ENCODE measurements around the gene MAGEA9.
"Not testable (repeated sequence)": the region's sequence is repeated elsewhere in the genome, so short reads cannot be mapped to it uniquely, and the experiment has no call there.

Gene MAGEA9

GRCh38 chrX:149762696-149763614 is 18.8 kb upstream of the MAGEA9 start:
- TF ChIP-seq, protein P1, sequence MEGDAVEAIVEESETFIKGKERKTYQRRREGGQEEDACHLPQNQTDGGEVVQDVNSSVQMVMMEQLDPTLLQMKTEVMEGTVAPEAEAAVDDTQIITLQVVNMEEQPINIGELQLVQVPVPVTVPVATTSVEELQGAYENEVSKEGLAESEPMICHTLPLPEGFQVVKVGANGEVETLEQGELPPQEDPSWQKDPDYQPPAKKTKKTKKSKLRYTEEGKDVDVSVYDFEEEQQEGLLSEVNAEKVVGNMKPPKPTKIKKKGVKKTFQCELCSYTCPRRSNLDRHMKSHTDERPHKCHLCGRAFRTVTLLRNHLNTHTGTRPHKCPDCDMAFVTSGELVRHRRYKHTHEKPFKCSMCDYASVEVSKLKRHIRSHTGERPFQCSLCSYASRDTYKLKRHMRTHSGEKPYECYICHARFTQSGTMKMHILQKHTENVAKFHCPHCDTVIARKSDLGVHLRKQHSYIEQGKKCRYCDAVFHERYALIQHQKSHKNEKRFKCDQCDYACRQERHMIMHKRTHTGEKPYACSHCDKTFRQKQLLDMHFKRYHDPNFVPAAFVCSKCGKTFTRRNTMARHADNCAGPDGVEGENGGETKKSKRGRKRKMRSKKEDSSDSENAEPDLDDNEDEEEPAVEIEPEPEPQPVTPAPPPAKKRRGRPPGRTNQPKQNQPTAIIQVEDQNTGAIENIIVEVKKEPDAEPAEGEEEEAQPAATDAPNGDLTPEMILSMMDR (conservative IDR thresholded peaks at IDR 0.05; ENCODE audit: low read depth, low read length), result no peak
- H3K4me3 ChIP-seq (ENCODE audit: low read depth, low read length), result no peak overlapping the region
- DNase-seq (ENCODE audit: low read depth), result no peak

GRCh38 chrX:149770344-149770743 is 11.4 kb upstream of the MAGEA9 start:
- DNase-seq (ENCODE audit: low read depth); H3K4me3 ChIP-seq (ENCODE audit: low read depth, low read length): not testable (repeated sequence)

GRCh38 chrX:149773026-149773425 is 8.7 kb upstream of the MAGEA9 start:
- not testable (repeated sequence) for H3K4me3 ChIP-seq (ENCODE audit: low read depth, low read length); DNase-seq (ENCODE audit: low read depth)

DNA sequence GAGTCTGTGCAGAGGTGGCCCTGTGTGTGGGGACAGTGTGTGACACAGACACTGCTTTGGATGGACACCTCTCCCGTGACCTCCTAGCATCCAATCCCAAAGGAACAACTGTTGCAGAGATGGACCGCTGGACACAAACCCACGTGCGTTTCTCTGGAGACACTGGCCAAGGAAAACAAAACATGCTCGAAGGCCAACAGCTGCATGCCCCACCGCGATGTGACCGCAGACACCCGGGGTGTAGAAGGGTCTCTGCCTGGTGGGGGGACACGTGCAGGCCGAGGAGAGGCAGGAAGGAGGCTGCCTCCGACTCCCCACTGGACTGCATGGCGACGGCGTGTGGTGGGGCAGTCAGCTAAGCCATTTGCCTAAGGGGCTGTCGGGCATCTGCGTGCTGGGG is 8.0 kb upstream of the MAGEA9 start, which contains the start of gene HSFX1:
HSFX1 (plus strand) TSS at position 301 of the 400 bp plus-strand sequence. CDS start 614 bp downstream, outside the sequence.
- H3K4me3 ChIP-seq (ENCODE audit: low read depth, low read length), result not testable (repeated sequence)

DNA sequence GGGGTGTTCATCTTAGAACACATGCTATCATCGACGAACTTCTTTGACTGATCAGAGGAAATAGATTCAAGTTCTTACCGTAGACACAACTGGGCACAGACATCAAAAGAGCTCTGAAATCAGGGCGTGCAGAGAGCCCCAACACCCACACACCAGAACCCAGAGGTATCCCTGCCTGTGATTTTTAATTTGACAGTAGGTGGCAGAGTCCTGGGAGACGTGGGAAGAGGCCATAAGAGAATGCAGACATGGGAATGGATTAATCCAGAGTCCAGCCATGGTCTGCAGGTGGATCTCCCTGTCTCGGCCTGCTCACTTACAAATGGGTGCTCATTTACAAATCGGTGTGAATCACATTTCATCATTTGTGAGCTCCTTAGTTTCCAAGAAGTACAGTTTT is 3.7 kb upstream of the MAGEA9 start:
- not testable (repeated sequence) for DNase-seq (ENCODE audit: low read depth); H3K4me3 ChIP-seq (ENCODE audit: low read depth, low read length)

More for the DNA sequence above, 8.0 kb upstream of the MAGEA9 start, which contains the start of gene HSFX1:
- DNase-seq (ENCODE audit: low read depth), result not testable (repeated sequence)

GRCh38 chrX:149795531-149795930 is 13.8 kb downstream of the MAGEA9 start:
- DNase-seq (ENCODE audit: low read depth); H3K4me3 ChIP-seq (ENCODE audit: low read depth, low read length): not testable (repeated sequence)

DNA sequence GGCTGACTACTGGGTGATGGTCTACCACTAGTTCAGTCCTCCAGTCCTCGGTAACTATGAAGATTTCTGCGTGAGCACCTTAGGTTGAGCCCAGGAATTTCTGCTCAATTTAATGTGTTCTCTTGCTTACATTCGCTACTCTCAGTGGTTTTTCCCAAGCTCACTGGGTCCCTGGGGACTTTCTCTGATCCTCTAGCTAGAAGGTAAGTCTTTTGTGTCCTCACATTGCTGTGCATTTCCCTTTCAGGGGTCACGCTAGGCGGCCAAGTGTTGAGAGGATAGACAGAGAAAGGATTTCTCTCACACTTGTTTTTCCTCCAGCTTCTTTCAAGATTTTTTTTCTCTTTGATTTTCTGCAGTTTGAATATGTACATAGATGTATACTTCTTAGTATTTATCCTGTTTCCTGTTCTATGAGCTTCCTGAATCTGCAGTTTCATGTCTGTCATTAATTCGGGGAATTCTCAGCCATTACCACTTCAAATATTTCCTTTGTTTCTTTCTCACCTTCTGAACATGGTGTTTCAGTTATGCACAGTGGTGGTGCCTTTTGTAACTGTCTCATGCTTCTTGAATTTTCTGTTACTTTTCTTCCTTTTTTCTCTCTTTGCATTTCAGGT is 17.5 kb downstream of the MAGEA9 start:
- TF ChIP-seq, protein P1 (conservative IDR thresholded peaks at IDR 0.05; ENCODE audit: low read depth, low read length), result no peak
- DNase-seq (ENCODE audit: low read depth), result no peak

DNA sequence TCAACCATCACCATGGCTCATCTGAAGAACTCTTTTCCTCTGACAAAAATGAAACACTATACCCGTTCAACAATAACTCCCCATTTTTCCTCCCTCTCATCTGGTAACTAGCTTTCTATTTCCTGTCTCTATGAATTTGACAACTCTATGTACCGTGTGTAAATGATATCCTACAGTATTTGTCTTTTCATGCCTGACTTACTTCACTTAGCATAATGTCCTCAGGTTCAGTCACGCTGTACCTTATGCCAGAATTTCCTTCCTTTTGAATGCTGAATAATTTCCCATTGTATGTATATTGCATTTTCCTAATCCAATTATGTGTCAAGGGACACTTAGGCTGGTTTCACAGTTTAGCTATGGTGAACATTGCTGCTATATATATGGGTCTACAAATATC is 18.2 kb downstream of the MAGEA9 start:
- no peak overlapping the region for H3K4me3 ChIP-seq (ENCODE audit: low read depth, low read length)
- DNase-seq (ENCODE audit: low read depth), result no peak
- TF ChIP-seq, protein P1 (conservative IDR thresholded peaks at IDR 0.05; ENCODE audit: low read depth, low read length), result no peak

More for the DNA sequence above, 17.5 kb downstream of the MAGEA9 start:
- H3K4me3 ChIP-seq (ENCODE audit: low read depth, low read length), result no peak overlapping the region

- TF ChIP-seq, protein P1 (conservative IDR thresholded peaks at IDR 0.05; ENCODE audit: low read depth, low read length), result no peak
- H3K4me3 ChIP-seq (ENCODE audit: low read depth, low read length), result no peak overlapping the region
- no peak for DNase-seq (ENCODE audit: low read depth)
These were observed 21.8 kb downstream of the MAGEA9 start for GRCh38 chrX:149803458-149804062.

Measured in choroid plexus epithelial cell (primary cell).